H9 (cell line): Measurements from ENCODE around the gene SMAD3. TPM values are rescaled to one million over a fixed set of nuclear protein-coding genes. Genes with fewer than 3 reads are reported as not detected.

ENCODE experiments used
- DNase-seq: peaks from one replicate; pipeline ENCODE4 v3.0.0-alpha.2; 2017
- H2AFZ ChIP-seq: one replicate; pipeline ENCODE4 v1.6.1; 2013; ENCODE audit warnings: mild to moderate bottlenecking, low read length, control low read depth, moderate library complexity
- H2AK5ac ChIP-seq: 2 replicates; pipeline ENCODE4 v1.6.1; 2013; ENCODE audit warnings: low read length, control low read depth, mixed read lengths; ENCODE audit not compliant: insufficient read length
- H2BK120ac ChIP-seq: one replicate; pipeline ENCODE4 v1.6.1; 2013; ENCODE audit warnings: low read depth, mild to moderate bottlenecking, low read length, control low read depth, inconsistent platforms; ENCODE audit not compliant: poor library complexity, severe bottlenecking
- H2BK12ac ChIP-seq: 2 replicates; pipeline ENCODE4 v1.6.1; 2013; ENCODE audit warnings: low read length, control low read depth, mixed read lengths, low read depth; ENCODE audit not compliant: insufficient read length
- H2BK15ac ChIP-seq: 2 replicates; pipeline ENCODE4 v1.6.1; 2013; ENCODE audit warnings: low read depth, low read length, control low read depth
- H2BK20ac ChIP-seq: one replicate; pipeline ENCODE4 v1.6.1; 2013; ENCODE audit warnings: low read depth, mild to moderate bottlenecking, low read length, control low read depth, inconsistent platforms; ENCODE audit not compliant: poor library complexity, severe bottlenecking
- H2BK5ac ChIP-seq: 2 replicates; pipeline ENCODE4 v1.6.1; 2013; ENCODE audit warnings: low read length, control low read depth, mixed read lengths; ENCODE audit not compliant: insufficient read length
- H3K14ac ChIP-seq: 2 replicates; pipeline ENCODE4 v1.6.1; 2013; ENCODE audit warnings: low read length, control low read depth; ENCODE audit not compliant: insufficient read depth
- H3K18ac ChIP-seq: 2 replicates; pipeline ENCODE4 v1.6.1; 2013; ENCODE audit warnings: low read depth, mild to moderate bottlenecking, mixed read lengths, low read length, control low read depth; ENCODE audit not compliant: insufficient read length
- H3K23ac ChIP-seq: 2 replicates; pipeline ENCODE4 v1.6.1; 2013; ENCODE audit warnings: low read length, control low read depth, mixed read lengths, low read depth; ENCODE audit not compliant: insufficient read length
- H3K23me2 ChIP-seq: 2 replicates; pipeline ENCODE4 v1.6.1; 2013; ENCODE audit warnings: low read depth, mild to moderate bottlenecking, mixed read lengths, low read length, control low read depth; ENCODE audit not compliant: insufficient read length, poor library complexity, severe bottlenecking
- H3K27ac ChIP-seq: 2 replicates; pipeline ENCODE4 v1.5.1; 2013; ENCODE audit warnings: low read length, control low read depth, mixed read lengths, low read depth; ENCODE audit not compliant: insufficient read length
- H3K27me3 ChIP-seq: 2 replicates; pipeline ENCODE4 v1.6.1; 2013; ENCODE audit warnings: low read length, control low read depth, inconsistent platforms; ENCODE audit not compliant: insufficient read depth
- H3K4ac ChIP-seq: 2 replicates; pipeline ENCODE4 v1.6.1; 2013; ENCODE audit warnings: low read depth, mild to moderate bottlenecking, control low read depth, inconsistent platforms, low read length, moderate library complexity
- H3K4me1 ChIP-seq: 2 replicates; pipeline ENCODE4 v1.6.1; 2013; ENCODE audit warnings: low read length, control low read depth, inconsistent platforms; ENCODE audit not compliant: insufficient read depth
- H3K4me2 ChIP-seq: 2 replicates; pipeline ENCODE4 v1.6.1; 2013; ENCODE audit warnings: low read length, control low read depth, mixed read lengths; ENCODE audit not compliant: insufficient read length, insufficient read depth
- H3K56ac ChIP-seq: 2 replicates; pipeline ENCODE4 v1.6.1; 2013; ENCODE audit warnings: low read depth, mild to moderate bottlenecking, mixed read lengths, low read length, control low read depth; ENCODE audit not compliant: insufficient read length
- H3K79me1 ChIP-seq: 2 replicates; pipeline ENCODE4 v1.6.1; 2013; ENCODE audit warnings: low read depth, mild to moderate bottlenecking, moderate library complexity, low read length, control low read depth, inconsistent platforms; ENCODE audit not compliant: insufficient read depth, poor library complexity, severe bottlenecking
- H3K79me2 ChIP-seq: 2 replicates; pipeline ENCODE4 v1.6.1; 2013; ENCODE audit warnings: low read length, control low read depth, inconsistent platforms; ENCODE audit not compliant: insufficient read depth
- H3K9ac ChIP-seq: 2 replicates; pipeline ENCODE4 v1.6.1; 2013; ENCODE audit warnings: low read length, control low read depth, mixed read lengths; ENCODE audit not compliant: insufficient read length; ENCODE audit errors: extremely low read depth
- H3K9me3 ChIP-seq: one replicate; pipeline ENCODE4 v1.6.1; 2013; ENCODE audit warnings: low read depth, low read length, inconsistent platforms; ENCODE audit not compliant: control insufficient read depth
- H3T11ph ChIP-seq: one replicate; pipeline ENCODE4 v1.6.1; 2013; ENCODE audit warnings: mild to moderate bottlenecking, low read length, control low read depth, inconsistent platforms
- H4K20me1 ChIP-seq: one replicate; pipeline ENCODE4 v1.6.1; 2013; ENCODE audit not compliant: control insufficient read depth, insufficient read length, insufficient read depth
- H4K5ac ChIP-seq: 2 replicates; pipeline ENCODE4 v1.6.1; 2013; ENCODE audit warnings: low read depth, mild to moderate bottlenecking, mixed read lengths, low read length, control low read depth; ENCODE audit not compliant: insufficient read length
- H4K8ac ChIP-seq: replicated peaks from 2 replicates; pipeline ENCODE4 v1.6.1; 2013; ENCODE audit warnings: low read length, control low read depth, mixed read lengths, low read depth; ENCODE audit not compliant: insufficient read length
- H4K91ac ChIP-seq: 2 replicates; pipeline ENCODE4 v1.6.1; 2013; ENCODE audit warnings: low read depth, mild to moderate bottlenecking, moderate library complexity, mixed read lengths, low read length, control low read depth; ENCODE audit not compliant: insufficient read length
- H3K27ac Mint-ChIP-seq, 3 experiments: 2 replicates in 2 of 3; 3 replicates in 1 of 3; pipeline ENCODE4 v1.8.0; 2020 to 2021; ENCODE audit warnings: mixed read lengths in 3 of 3, mild to moderate bottlenecking in 1 of 3, moderate library complexity in 1 of 3
- H3K27me3 Mint-ChIP-seq: 2 replicates; pipeline ENCODE4 v1.8.0; 2021; ENCODE audit warnings: low read depth, mild to moderate bottlenecking, moderate library complexity, mixed read lengths
- H3K36me3 Mint-ChIP-seq, 3 experiments: 2 replicates in 2 of 3; 3 replicates in 1 of 3; pipeline ENCODE4 v1.8.0; 2020 to 2021; ENCODE audit warnings: low read depth in 3 of 3, mixed read lengths in 3 of 3; ENCODE audit not compliant: insufficient read depth in 1 of 3
- H3K4me1 Mint-ChIP-seq, 2 experiments: 2 replicates each; pipeline ENCODE4 v1.8.0; 2020; ENCODE audit warnings: mixed read lengths in 2 of 2
- H3K4me3 Mint-ChIP-seq, 2 experiments: 2 replicates in 1 of 2; 3 replicates in 1 of 2; pipeline ENCODE4 v1.8.0; 2020 to 2021; ENCODE audit warnings: mild to moderate bottlenecking in 2 of 2, mixed read lengths in 2 of 2, moderate library complexity in 1 of 2
- H3K9me3 Mint-ChIP-seq, 2 experiments: 2 replicates in 1 of 2; 3 replicates in 1 of 2; pipeline ENCODE4 v1.8.0; 2020; ENCODE audit warnings: mild to moderate bottlenecking in 2 of 2, mixed read lengths in 2 of 2, moderate library complexity in 1 of 2
- CTCF ChIP-seq: fragments of 200-600 bp; sonication (generic); conservative IDR thresholded peaks from 3 replicates; pipeline ENCODE4 v1.8.0; 2021; ENCODE audit warnings: antibody characterized with exemption, mild to moderate bottlenecking
- WGBS: extraction: QIAGEN DNeasy Blood & Tissue Kit; methylation state at CpG from one replicate; pipeline ENCODE4 v1.1.7; 2013; ENCODE audit warnings: missing lambda C conversion rate, low lambda C conversion rate, mixed read lengths; ENCODE audit not compliant: insufficient read length; ENCODE audit errors: extremely low coverage; 5-methylcytosine and 5-hydroxymethylcytosine counted together
- total RNA-seq: library from RNA; stranded (reverse); gene quantifications from 2 replicates; pipeline ENCODE4 v1.2.1, GENCODE V29; 2021

Gene SMAD3
- total RNA-seq, 1 experiment from 2014 or later, result 26.7 TPM

- Mint-ChIP-seq H3K9me3 (no peaks in the 10 kb centered on the region), H3K27ac (no peak overlapping the region), H3K36me3 (no peaks in the 10 kb centered on the region), H3K4me1 (peaks cover 34 to 37% of the 10 kb centered on the region in 2 experiments), H3K27me3 (no peaks in the 10 kb centered on the region), H3K4me3 (no peak overlapping the region)
- Histone ChIP-seq H4K5ac (no peak overlapping the region), H3K79me1 (no peaks in the 10 kb centered on the region), H3K23ac (no peak overlapping the region), H2BK20ac (no peak overlapping the region), H3K27me3 (no peaks in the 10 kb centered on the region), H3K79me2 (no peaks in the 10 kb centered on the region), H3K4me2 (no peak overlapping the region), H4K8ac (no peak overlapping the region), H3K9me3 (no peaks in the 10 kb centered on the region), H2BK15ac (no peak overlapping the region), H3K56ac (no peak overlapping the region), H2BK120ac (no peak overlapping the region), H4K20me1 (no peaks in the 10 kb centered on the region), H3K23me2 (no peaks in the 10 kb centered on the region), H3K4ac (no peak overlapping the region), H3K4me1 (no peaks in the 10 kb centered on the region; the same call in 1 of the 2 replicates), H3K14ac (no peak overlapping the region), H4K91ac (no peak overlapping the region), H2BK12ac (no peak overlapping the region), H3K9ac (no peak overlapping the region), H2AK5ac (no peak overlapping the region), H2BK5ac (no peak overlapping the region), H3K27ac (no peak overlapping the region), H2AFZ (no peak overlapping the region), H3T11ph (no peak overlapping the region), H3K18ac (no peak overlapping the region)
- no peak for DNase-seq
- no peak for TF ChIP-seq CTCF
- no CpG with 5 or more reads among the region's 7 CpGs for WGBS
Measured at GRCh38 chr15:67100801-67101581, 35.6 kb downstream of the SMAD3 start.
